GM19463 (cell line): Measurements from ENCODE around the gene MEPE.
"Not testable (repeated sequence)": the region's sequence is repeated elsewhere in the genome, so short reads cannot be mapped to it uniquely, and the experiment has no call there.

ENCODE experiments used
- ATAC-seq: cut with Tn5 transposase; IDR thresholded peaks from one replicate; pipeline ENCODE4 v1.9.1; 2021; ENCODE audit warnings: mild to moderate bottlenecking, moderate library complexity; ENCODE audit not compliant: unreplicated experiment

Gene MEPE

GRCh38 chr4:87882321-87882720 lies 49.6 kb downstream of the MEPE start:
- no peak for ATAC-seq

GRCh38 chr4:87882861-87883260 lies 50.1 kb downstream of the MEPE start:
- no peak for ATAC-seq

DNA sequence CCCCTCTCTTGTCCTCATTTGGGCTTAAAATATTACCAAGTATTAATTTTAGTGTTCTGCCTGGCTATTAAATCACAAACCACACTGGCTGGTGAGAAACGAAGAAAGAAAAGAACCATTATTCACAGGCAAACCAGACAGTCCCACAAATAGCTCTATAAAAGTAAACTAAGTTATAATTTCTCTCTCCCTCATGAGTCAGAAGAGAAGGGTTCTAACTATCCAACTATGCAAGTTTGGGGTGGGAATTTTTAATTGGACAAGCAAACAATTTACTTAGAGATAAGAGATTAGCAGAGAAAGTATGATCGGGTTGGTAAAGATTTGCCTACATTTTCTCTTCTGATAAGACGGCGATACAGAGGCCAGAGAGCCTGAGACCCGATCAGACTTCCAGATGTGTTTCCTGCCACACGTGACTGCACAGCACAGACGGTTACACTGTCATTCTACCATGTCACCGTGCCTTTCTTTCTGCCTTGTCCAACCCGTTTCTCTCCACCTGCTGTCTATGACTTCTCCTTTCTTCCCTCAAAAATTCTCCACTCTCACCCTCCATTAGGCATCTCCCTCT lies 52.3 kb downstream of the MEPE start:
- no peak for ATAC-seq

GRCh38 chr4:87886083-87886482 lies 53.3 kb downstream of the MEPE start:
- ATAC-seq = no peak

DNA sequence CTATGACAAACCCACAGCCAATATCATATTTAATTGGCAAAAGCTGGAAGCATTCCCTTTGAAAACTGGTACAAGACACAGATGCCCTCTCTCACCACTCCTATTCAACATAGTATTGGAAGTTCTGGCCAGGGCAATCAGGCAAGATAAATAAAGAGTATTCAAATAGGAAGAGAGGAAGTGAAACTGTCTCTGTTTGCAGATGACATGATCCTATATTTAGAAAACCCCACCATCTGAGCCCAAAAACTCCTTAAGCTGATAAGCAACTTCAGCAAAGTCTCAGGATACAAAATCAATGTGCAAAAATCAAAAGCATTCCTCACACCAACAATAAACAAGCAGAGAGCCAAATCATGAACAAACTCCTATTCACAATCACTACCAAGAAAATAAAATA lies 58.0 kb downstream of the MEPE start:
- ATAC-seq = not testable (repeated sequence)

- ATAC-seq = no peak
Observed at GRCh38 chr4:87895964-87896621, 63.3 kb downstream of the MEPE start.
